Psoas muscle (tissue), 8 donors: Measurements from ENCODE around the gene PTPRR. TPM values are rescaled to one million over a fixed set of nuclear protein-coding genes. Genes with fewer than 3 reads are reported as not detected.

ENCODE experiments used
- ATAC-seq, 4 donors: fragments of 200-7000 bp; cut with Tn5 transposase; one replicate each; pipeline ENCODE4 v1.9.1; 2020; ENCODE audit warnings: moderate library complexity in 3 of 4, mild to moderate bottlenecking in 2 of 4
- DNase-seq, 2 donors: peaks; one replicate each; pipeline ENCODE4 v3.0.0-alpha.2; 2020
- H3K27ac ChIP-seq: fragments of 200-600 bp; one replicate; pipeline ENCODE4 v1.8.0; 2022
- H3K27me3 ChIP-seq, 3 donors: fragments of 200-600 bp in 1 of 3; one replicate each; pipeline versions ENCODE4 v1.6.1 to v1.8.0; 2013 to 2022; ENCODE audit warnings: low read length in 2 of 3, mild to moderate bottlenecking in 2 of 3, moderate library complexity in 1 of 3; ENCODE audit not compliant: insufficient read depth in 3 of 3
- H3K36me3 ChIP-seq, 2 donors: fragments of 200-600 bp in 1 of 2; one replicate each; pipeline versions ENCODE4 v1.6.1 to v1.8.0; 2013 to 2022; ENCODE audit warnings: low read depth in 1 of 2, mild to moderate bottlenecking in 1 of 2, moderate library complexity in 1 of 2; ENCODE audit not compliant: insufficient read depth in 1 of 2
- H3K4me1 ChIP-seq: fragments of 200-600 bp; one replicate; pipeline ENCODE4 v1.8.0; 2022
- H3K4me3 ChIP-seq: fragments of 200-600 bp; one replicate; pipeline ENCODE4 v1.8.0; 2022; ENCODE audit warnings: mild to moderate bottlenecking
- H3K9me3 ChIP-seq: fragments of 200-600 bp; one replicate; pipeline ENCODE4 v1.8.0; 2022
- CTCF ChIP-seq: fragments of 200-600 bp; IDR thresholded peaks from one replicate; pipeline ENCODE4 v1.8.0; 2022; ENCODE audit warnings: antibody characterized with exemption
- WGBS, 3 donors: extraction: QIAGEN DNeasy Blood & Tissue Kit; methylation state at CpG; one replicate each; pipeline versions ENCODE4 v1.1.6 to v1.1.7; 2013; 5-methylcytosine and 5-hydroxymethylcytosine counted together
- intact Hi-C, 2 donors: fragments of 100-400 bp; cut with DNase I; formaldehyde crosslinking; loops; one replicate each; pipeline versions ENCODE4 v1.11.0 to v1.14.2; 2022
- polyA plus RNA-seq, 3 donors: library from polyadenylated mRNA; stranded (reverse); fragments of 200-250 nt; gene quantifications; one replicate each; pipeline ENCODE4 v1.2.3, GENCODE V29; 2013
- total RNA-seq, 4 donors: library from RNA; stranded (reverse); fragmentation: NEBNext Ultra II Directional in 2 of 4; extraction: Animal tissue kit (Norgen Biotek cat#: 25700) in 2 of 4; gene quantifications; one replicate each; pipeline versions ENCODE4 v1.2.1 to v1.2.4, GENCODE V29; 2021 to 2023
- donor health status: healthy with polysubstance abuse.
- donor health status: DM: no; HTN: no; CAD: no; lungs with moderate emphysema.
- donor health status: Bipolar disorder and iron deficiency.
- donor health status: healthy.
- donor health status: DM: yes; HTN: yes; CAD: no.
- donor health status: DM: no; HTN: no; CAD: no.
- donor health status: DM: no; HTN: no; CAD: no.
- donor health status: DM: yes; HTN: yes; CAD: no.

PTPRR gene
- total and polyA plus RNA-seq, 7 donors: 0.08 to 0.35 (median 0.24) TPM

GRCh38 chr12:70659077-70659606, 261.4 kb downstream of the PTPRR start:
- no peaks in the 10 kb centered on the region for H3K36me3 ChIP-seq
- H3K27me3 ChIP-seq: no peaks in the 10 kb centered on the region
- H3K4me3 ChIP-seq: no peak overlapping the region
- H3K9me3 ChIP-seq: no peaks in the 10 kb centered on the region
- H3K4me1 ChIP-seq: no peaks in the 10 kb centered on the region
- no peak overlapping the region for H3K27ac ChIP-seq
- intact Hi-C loops: no loop called here
- ATAC-seq (no peak), DNase-seq (no peak)
- 95% methylated on average over 6 of the region's 6 CpGs for WGBS, 3 donors
- TF ChIP-seq CTCF: no peak

GRCh38 chr12:70657616-70658286, 262.8 kb downstream of the PTPRR start:
- H3K4me3 ChIP-seq: no peak overlapping the region
- H3K4me1 ChIP-seq: no peaks in the 10 kb centered on the region
- H3K27ac ChIP-seq: no peak overlapping the region
- no peak for ATAC-seq
- no peak for DNase-seq
- H3K27me3 ChIP-seq: no peaks in the 10 kb centered on the region
- TF ChIP-seq CTCF: no peak
- H3K9me3 ChIP-seq: no peaks in the 10 kb centered on the region
- WGBS, 3 donors: 61 to 68% (median 67%) methylated on average over 4 of the region's 4 CpGs
- no peaks in the 10 kb centered on the region for H3K36me3 ChIP-seq
- intact Hi-C loops: no loop called here

- H3K27ac ChIP-seq: no peak overlapping the region
- ATAC-seq (no peak), DNase-seq (no peak)
- no peaks in the 10 kb centered on the region for H3K9me3 ChIP-seq
- H3K4me1 ChIP-seq: no peaks in the 10 kb centered on the region
- H3K36me3 ChIP-seq: no peaks in the 10 kb centered on the region
- intact Hi-C loops: no loop called here
- no peak for TF ChIP-seq CTCF
- 65 to 87% (median 87%) methylated on average over 1 of the region's 1 CpG for WGBS, 3 donors
- H3K27me3 ChIP-seq: no peaks in the 10 kb centered on the region
- H3K4me3 ChIP-seq: no peak overlapping the region
Measured at GRCh38 chr12:70652451-70652850, 268.1 kb downstream of the PTPRR start.

GRCh38 chr12:70648831-70649230, 271.7 kb downstream of the PTPRR start:
- TF ChIP-seq CTCF: no peak
- 14 to 26% (median 22%) methylated on average over 2 of the region's 2 CpGs for WGBS, 3 donors
- DNase-seq (no peak), ATAC-seq (no peak)
- intact Hi-C loops: no loop called here
- Histone ChIP-seq H3K9me3 (no peaks in the 10 kb centered on the region), H3K4me1 (no peaks in the 10 kb centered on the region), H3K27ac (no peak overlapping the region), H3K27me3 (peaks cover 0 to 1% (median 0%) of the 10 kb centered on the region in 3 donors), H3K36me3 (no peaks in the 10 kb centered on the region), H3K4me3 (no peak overlapping the region)

- ATAC-seq (no peak), DNase-seq (no peak)
- H3K4me1 ChIP-seq: no peaks in the 10 kb centered on the region
- H3K27me3 ChIP-seq: peaks cover 0 to 1% (median 0%) of the 10 kb centered on the region in 3 donors
- no peak overlapping the region for H3K27ac ChIP-seq
- no peak overlapping the region for H3K4me3 ChIP-seq
- intact Hi-C loops: no loop called here
- 88 to 95% (median 90%) methylated on average over 2 of the region's 2 CpGs for WGBS, 3 donors
- no peaks in the 10 kb centered on the region for H3K9me3 ChIP-seq
- no peak for TF ChIP-seq CTCF
- no peaks in the 10 kb centered on the region for H3K36me3 ChIP-seq
Measured at GRCh38 chr12:70648191-70648590, 272.3 kb downstream of the PTPRR start.
